ENCODE results near the gene CTR9.

CTR9 gene

GRCh38 chr11:10743354-10744000 is 7.6 kb upstream of the CTR9 start:
- no peak for DNase-seq

GRCh38 chr11:10744206-10744605 is 6.8 kb upstream of the CTR9 start:
- DNase-seq = no peak

- no peak for DNase-seq
Observed at GRCh38 chr11:10746871-10747270, 4.2 kb upstream of the CTR9 start.

- no peak for DNase-seq
Observed at GRCh38 chr11:10747733-10748132, 3.3 kb upstream of the CTR9 start.

DNA sequence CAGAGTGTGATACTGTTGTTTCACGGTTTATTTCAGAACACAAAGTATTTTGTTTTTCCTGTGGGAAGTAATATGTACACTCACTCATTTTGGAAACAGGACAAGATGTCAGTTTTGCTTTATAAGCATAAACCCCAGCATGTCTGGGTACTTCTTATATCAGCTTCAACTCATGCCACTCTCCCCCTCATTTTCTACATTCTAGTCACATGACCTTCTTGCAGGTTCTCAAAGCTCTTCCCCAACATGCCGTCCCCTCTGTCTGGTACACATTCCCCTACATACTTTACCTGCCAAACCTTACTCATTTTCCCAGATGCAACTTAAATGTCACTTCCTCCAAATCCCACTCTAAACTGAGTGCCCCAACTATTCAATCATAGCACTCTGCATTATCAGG is 1.6 kb upstream of the CTR9 start:
- no peak for DNase-seq

DNA sequence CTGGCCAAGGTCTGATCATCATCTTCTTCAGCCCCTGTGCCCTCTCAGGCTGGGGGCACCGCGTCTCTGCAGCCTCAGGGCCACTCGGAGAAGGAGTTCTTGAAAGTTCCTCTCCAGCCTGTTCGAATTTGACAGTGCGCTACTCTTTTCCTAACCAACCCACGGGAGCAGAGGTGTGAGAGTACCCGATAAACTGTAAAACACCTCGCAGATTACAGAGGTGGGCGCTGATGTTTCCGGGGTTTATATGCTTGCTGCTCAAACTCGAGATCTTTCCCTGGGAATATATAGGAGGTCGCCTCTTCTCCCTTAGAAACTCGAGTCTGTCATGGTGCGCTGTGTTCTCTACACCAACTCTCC is 515 bp downstream of the CTR9 start:
- DNase-seq = no peak

DNA sequence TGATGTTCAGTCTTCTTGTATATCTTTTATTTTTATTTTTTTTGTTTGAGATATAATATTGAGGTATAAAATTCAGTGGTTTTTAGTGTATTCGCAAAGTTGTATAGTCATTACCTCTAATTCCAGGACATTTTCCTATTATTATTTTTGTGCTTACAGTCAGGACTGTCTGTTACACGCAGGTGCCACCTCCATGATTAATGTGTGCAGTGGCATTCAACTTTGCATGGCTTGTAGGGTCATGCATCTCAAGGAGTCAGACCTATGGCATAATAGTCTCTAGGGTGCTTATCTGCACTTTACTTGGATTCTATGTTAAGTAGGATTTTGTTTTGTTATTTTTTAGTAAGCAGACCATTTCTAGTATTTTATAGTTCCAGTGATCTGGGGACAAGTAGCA is 1.0 kb downstream of the CTR9 start:
- DNase-seq = no peak

GRCh38 chr11:10752486-10752885 is 1.4 kb downstream of the CTR9 start:
- DNase-seq = no peak

- no peak for DNase-seq
Observed at GRCh38 chr11:10758957-10759356, 7.9 kb downstream of the CTR9 start.

GRCh38 chr11:10761085-10761698 is 10.1 kb downstream of the CTR9 start:
- DNase-seq = no peak

GRCh38 chr11:10762185-10762584 is 11.1 kb downstream of the CTR9 start:
- DNase-seq = no peak

GRCh38 chr11:10762913-10763421 is 11.9 kb downstream of the CTR9 start:
- no peak for DNase-seq

GRCh38 chr11:10763766-10764165 is 12.7 kb downstream of the CTR9 start:
- DNase-seq = no peak

DNA sequence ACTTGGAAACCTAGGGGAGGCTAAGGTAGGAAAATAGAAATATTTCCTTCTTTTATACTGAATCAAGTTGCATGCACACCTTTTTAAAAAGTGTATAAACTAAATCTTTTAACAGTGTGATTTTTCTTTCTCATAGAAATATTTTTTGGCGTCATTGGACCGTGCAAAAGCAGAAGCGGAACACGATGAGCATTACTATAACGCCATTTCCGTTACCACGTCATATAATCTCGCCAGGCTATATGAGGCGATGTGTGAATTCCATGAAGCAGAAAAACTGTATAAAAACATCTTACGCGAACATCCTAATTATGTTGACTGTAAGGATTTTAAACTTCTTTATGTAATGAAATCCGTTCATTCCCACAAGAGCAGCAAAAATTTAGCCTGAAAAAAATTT is 13.4 kb downstream of the CTR9 start:
- DNase-seq = no peak

DNA sequence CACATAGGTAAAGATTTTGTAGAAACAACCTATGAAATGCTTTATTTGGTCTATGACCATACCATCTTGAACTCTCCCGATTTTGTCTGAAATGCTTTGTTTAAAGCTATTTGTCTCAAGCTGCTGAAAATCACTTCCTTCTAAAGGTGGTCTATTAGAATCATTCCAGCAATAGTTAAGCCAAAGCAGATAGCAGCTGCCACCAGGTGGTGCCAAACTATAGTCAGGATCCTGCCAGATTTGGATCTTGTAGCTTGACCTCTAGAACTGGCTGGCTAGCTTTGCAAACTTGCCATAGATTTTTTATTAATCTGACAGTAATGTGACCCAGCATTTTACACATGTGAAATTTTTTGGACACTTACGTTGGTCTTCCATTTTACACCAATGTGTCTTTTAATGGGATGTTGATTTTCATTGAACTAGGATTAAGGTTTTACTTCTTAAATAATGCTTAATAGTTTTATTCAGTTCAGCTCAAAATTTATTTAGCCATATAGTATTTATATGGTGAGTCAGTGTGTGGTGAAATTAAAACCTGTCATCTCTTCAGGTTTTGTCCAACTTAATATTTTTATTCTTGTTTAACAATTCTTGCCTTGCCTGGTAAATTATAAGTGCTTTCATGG is 19.7 kb downstream of the CTR9 start:
- DNase-seq = peak; percentile 54

DNA sequence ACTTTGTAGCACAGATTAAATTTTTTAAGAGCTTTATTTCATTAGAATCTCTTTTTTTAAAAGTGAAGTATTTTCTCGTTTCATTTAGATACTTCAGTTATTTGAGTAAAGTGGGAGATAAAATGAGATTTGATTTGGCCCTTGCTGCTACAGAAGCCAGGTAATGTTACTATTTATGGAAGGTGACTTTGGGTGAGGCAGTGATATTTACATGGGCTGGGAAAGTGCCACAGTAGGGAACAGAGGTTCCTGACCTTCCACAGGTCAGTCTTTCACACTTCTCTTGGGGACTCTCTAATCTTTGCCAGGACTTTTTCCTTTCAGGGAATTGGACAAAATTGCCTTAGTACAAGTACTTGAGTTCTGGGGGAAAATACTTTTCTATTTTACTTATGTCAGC is 20.4 kb downstream of the CTR9 start:
- no peak for DNase-seq

DNA sequence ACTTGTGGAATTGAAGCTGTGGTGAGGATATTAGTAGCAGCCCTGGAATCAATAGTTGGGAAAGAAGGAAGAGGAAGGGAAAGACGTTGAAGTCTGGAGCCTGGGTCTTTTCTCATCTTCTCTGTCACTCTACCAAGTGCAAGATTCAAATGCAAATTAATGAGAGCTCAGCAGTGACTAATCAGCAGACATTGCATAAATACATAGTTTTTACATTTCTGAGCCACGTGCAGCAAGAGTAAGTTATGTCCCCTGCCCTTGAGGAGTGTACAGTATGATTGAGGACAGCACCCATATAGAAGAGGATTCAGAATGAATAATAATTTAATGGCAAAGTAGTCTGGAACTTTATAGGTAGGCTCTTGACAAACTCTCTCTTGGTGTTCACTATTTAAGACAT is 23.8 kb downstream of the CTR9 start:
- DNase-seq = no peak

DNA sequence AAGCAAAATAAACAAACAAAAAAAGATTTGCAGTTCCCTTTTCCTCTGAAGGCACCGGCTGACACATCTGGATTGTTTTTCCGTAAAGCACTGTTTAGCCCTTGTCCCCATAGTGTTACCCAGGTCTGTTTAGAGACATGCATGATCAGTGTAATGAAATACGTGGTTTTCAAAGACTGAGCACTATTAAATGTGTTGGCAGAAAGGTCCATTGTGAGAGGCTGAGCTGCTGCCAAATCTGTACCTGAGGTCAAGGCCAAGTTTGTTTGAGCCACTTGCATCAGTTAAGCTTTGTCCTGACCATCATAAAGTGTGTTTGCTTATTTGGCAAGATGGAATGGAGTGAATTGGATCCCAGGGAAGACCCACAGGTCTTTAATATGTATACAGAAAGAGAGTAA is 26.3 kb downstream of the CTR9 start:
- DNase-seq = no peak

DNA sequence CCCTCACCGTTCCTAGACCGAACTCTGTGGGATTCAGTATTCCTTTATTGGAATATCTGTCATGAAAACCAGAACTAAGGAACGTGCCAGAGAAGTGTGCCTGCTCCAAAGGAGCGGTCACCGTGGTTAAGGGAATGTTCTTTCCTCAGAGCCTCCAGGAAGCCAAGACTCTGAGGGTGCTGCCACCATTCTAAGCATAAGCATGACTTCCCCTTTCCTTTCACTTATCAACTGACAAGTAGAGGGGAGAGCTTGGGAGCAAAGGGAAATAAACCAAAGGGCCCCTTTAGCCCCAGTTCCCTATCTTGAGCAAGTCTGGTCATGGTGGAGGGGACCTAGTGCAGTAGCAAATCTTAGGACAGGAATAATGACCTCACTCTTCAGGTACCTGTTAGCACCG is 26.8 kb downstream of the CTR9 start:
- DNase-seq = peak; percentile 21

GRCh38 chr11:10778217-10778970 is 27.3 kb downstream of the CTR9 start:
- DNase-seq = peak; percentile 85

DNA sequence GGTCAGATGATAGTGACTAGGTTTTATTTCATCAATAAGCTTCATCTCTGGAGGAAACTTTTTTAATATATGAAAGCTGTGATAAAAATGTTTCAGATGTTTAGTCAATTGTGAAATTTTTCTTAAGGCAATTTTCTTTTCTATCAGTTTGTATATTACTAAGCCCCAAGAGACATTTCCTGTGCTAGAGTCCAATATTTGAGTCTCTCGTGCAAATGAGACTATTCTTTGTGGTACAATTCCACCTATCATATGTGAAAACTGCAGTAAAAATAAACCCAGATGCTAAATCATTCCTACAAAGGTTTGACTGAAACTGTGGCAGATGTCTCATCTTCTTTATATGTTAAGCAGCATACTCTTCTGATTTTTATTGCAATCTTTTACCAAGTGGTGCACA is 28.0 kb downstream of the CTR9 start:
- DNase-seq = no peak

- DNase-seq = no peak
Observed at GRCh38 chr11:10780040-10780439, 29.0 kb downstream of the CTR9 start.

DNA sequence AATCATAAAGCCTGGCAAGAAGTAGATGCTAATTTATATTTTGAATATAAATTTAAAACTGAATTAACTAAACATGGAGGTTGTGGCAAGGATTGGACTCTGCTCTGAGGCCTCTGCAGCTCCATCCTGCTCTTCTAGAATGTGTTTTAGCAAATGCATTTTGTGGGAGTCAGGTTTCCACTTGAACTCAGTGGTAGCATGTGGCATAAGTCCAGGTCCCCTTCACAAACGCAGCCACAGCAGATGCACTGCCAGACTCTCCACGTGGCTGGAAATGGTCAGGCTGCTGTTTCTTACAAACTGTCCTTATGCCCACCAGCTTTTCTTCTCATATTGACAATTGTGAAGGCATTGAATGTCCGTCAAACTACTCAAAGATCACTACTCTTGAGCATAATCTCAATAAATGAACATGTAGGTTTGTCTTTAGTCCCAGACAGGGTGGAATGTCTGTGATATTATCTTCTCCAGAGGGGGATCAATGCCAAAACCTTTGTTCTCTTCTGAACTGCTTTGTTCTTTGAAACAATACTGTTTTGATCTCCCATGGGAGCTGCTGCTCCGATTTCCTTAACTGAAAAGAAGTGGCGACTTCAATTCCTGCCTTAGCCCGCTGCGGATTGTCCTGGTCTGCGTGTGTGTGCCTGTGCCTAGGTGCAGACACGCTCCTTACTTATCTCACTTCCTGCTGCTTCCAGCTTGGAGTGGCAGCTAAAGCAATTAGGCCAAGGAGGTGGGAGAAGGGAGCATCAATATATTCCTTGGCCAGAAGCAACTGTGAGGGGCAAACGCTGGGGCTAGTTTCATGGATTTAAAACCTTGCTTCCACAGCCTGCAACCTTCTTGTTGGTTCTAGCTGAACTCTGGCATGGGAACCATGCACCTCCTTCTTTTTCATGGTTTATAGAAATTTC is 33.4 kb downstream of the CTR9 start:
- no peak for DNase-seq
